Lower leg skin (tissue), 3 donors: ENCODE results near the gene P2RX1.

Experiments used
- CTCF ChIP-seq, 3 donors: fragments of 450-650 bp; IDR thresholded peaks; one replicate each; pipeline ENCODE4 v1.5.1; 2016; ENCODE audit warnings: antibody characterized with exemption in 3 of 3, mild to moderate bottlenecking in 3 of 3, moderate library complexity in 2 of 3
- POLR2A ChIP-seq, 2 donors: fragments of 450-650 bp; IDR thresholded peaks; one replicate each; pipeline ENCODE4 v1.6.1; 2016 to 2017; ENCODE audit warnings: antibody characterized with exemption in 2 of 2, mild to moderate bottlenecking in 1 of 2, moderate library complexity in 1 of 2

- TF ChIP-seq POLR2A (IDR thresholded peaks at IDR 0.05) (no peak), CTCF (IDR thresholded peaks at IDR 0.05) (no peak)
These were observed 55.1 kb downstream of the P2RX1 start for GRCh38 chr17:3860939-3861700.
